Measurements from ENCODE around the gene RPL36.

DNA sequence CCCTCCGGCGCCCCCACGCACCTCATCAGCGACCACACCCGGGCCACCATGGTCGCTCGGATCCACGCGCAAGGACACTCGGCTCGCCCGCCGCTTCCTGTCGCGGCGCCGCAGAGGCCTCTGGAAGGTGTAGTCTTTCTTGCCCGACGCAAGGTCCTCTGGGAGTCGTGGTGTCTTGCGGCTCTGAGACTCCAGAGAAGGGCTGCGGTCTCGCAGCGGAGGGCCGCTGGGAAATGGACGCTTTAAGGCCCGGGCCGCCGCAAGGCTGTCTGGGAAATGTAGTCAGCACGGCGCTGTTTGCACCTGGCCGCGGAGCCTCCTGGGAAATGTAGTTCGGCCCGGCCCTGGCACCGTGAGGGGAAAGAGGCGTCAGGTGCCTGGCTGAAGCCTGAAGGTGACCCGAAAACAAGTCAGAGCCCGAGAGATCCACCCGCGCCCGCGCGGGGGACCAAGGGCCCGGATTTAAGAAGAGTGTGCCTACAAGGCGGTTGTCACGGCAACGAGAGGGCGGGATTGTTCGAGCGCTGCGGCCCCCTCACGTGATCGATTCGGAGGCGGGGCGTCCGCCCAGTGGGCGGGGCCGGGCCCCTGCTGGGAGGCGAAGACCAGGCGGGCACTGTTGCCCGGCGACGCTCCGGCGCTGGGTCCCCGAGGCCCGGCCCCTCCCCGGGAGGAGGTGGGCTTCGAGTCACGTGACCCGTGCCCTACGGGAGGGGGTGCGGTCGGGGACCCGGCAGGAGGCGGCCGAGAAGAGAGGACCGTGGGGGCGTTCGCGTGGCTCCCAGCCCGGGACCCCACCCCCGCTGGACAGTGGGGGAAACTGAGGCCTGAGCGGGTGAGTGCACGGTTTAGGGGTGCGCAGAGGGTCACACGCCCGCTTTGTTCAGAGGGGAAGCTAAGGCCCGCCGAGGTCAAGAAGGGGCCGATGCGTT, 9.4 kb upstream of the RPL36 start, which contains the start of the genes HSD11B1L and MICOS13:
- TF ChIP-seq, protein P1, sequence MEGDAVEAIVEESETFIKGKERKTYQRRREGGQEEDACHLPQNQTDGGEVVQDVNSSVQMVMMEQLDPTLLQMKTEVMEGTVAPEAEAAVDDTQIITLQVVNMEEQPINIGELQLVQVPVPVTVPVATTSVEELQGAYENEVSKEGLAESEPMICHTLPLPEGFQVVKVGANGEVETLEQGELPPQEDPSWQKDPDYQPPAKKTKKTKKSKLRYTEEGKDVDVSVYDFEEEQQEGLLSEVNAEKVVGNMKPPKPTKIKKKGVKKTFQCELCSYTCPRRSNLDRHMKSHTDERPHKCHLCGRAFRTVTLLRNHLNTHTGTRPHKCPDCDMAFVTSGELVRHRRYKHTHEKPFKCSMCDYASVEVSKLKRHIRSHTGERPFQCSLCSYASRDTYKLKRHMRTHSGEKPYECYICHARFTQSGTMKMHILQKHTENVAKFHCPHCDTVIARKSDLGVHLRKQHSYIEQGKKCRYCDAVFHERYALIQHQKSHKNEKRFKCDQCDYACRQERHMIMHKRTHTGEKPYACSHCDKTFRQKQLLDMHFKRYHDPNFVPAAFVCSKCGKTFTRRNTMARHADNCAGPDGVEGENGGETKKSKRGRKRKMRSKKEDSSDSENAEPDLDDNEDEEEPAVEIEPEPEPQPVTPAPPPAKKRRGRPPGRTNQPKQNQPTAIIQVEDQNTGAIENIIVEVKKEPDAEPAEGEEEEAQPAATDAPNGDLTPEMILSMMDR (IDR thresholded peaks at IDR 0.05) = peak in 1 of 7 experiments; percentile 14
- peak in 2 of 3 donors; percentile 58 to 72 for TF ChIP-seq POLR2A (IDR thresholded peaks at IDR 0.05)

Measured in body of pancreas (tissue), 4 donors.